K562 (cell line): ENCODE results near the gene KIFC3. TPM values are rescaled to one million over a fixed set of nuclear protein-coding genes. Genes with fewer than 3 reads are reported as not detected.

ENCODE experiments used
- ATAC-seq: fragments of 200-7000 bp; cut with Tn5 transposase; 3 replicates; pipeline ENCODE4 v1.9.1; 2020; ENCODE audit warnings: moderate library complexity
- BruUV-seq: library from RNA; stranded (reverse); fragments of 400-500 nt; replicated peaks from 2 replicates; lab custom pipeline; 2021; lab: Mats Ljungman, UMichigan
- CTCF ChIA-PET: fragments of 300-600 bp; formaldehyde crosslinking; extraction: SDS; loops from one replicate; lab custom pipeline; 2021; ENCODE audit warnings: low intra/inter-chr PET ratio; lab: Yijun Ruan, JAX
- POLR2A ChIA-PET: fragments of 300-600, 350-650 bp; sonication (Branson Sonifier 250); formaldehyde crosslinking; extraction: SDS; loops from one replicate; lab custom pipeline; 2021; ENCODE audit warnings: antibody characterized with exemption, inconsistent platforms; lab: Yijun Ruan, JAX
- DNase-seq, 4 experiments: peaks; one replicate each; pipeline versions ENCODE4 v3.0.0 to v3.0.0-alpha.2; 2011 to 2018; ENCODE audit warnings: low spot score in 3 of 4, mixed read lengths in 3 of 4; ENCODE audit errors: extremely low read depth in 1 of 4
- FAIRE-seq: peaks from 2 replicates; lab custom pipeline; 2011; peaks lifted over from hg19 to GRCh38; lab: Jason Lieb, UNC
- H2AFZ ChIP-seq: 2 replicates; pipeline ENCODE4 v1.6.0; 2011; ENCODE audit warnings: low read depth, low read length, control low read depth, inconsistent platforms
- H3K27ac ChIP-seq: fragments of 200-600 bp; 3 replicates; pipeline ENCODE4 v1.8.0; 2011; ENCODE audit warnings: low read depth, mild to moderate bottlenecking, control low read depth, inconsistent platforms, low read length, moderate library complexity, mixed read lengths; ENCODE audit errors: extremely low read depth
- H3K27me3 ChIP-seq, 2 experiments: fragments of 300-600 bp in 1 of 2; 2 replicates in 1 of 2; 3 replicates in 1 of 2; pipeline versions ENCODE4 v1.6.0 to v1.8.0; 2011; ENCODE audit warnings: inconsistent platforms in 2 of 2, low read length in 2 of 2, mild to moderate bottlenecking in 1 of 2, mixed read lengths in 1 of 2, moderate library complexity in 1 of 2; ENCODE audit not compliant: control insufficient read depth in 2 of 2, insufficient read depth in 2 of 2
- H3K36me3 ChIP-seq: fragments of 300-600 bp; 3 replicates; pipeline ENCODE4 v1.8.0; 2011; ENCODE audit warnings: mild to moderate bottlenecking, low read length, inconsistent platforms; ENCODE audit not compliant: control insufficient read depth, insufficient read depth
- H3K4me1 ChIP-seq, 2 experiments: fragments of 200-600 bp in 1 of 2; replicated peaks in 1 of 2; 2 replicates in 1 of 2; 3 replicates in 1 of 2; pipeline versions ENCODE4 v1.5.1 to v1.8.0; 2011; ENCODE audit warnings: inconsistent platforms in 2 of 2, low read length in 2 of 2, mild to moderate bottlenecking in 1 of 2, mixed read lengths in 1 of 2, moderate library complexity in 1 of 2; ENCODE audit not compliant: control insufficient read depth in 2 of 2, insufficient read depth in 2 of 2
- H3K4me2 ChIP-seq: 2 replicates; pipeline ENCODE4 v1.6.1; 2011; ENCODE audit warnings: low read length, control low read depth, inconsistent platforms, mixed read lengths; ENCODE audit not compliant: insufficient read depth
- H3K4me3 ChIP-seq: fragments of 200-600 bp; sonication (generic), shearing (Covaris generic); 2 replicates; pipeline ENCODE4 v1.5.1; 2016; ENCODE audit warnings: control low read depth, inconsistent platforms
- H3K79me2 ChIP-seq: fragments of 200-600 bp; 3 replicates; pipeline ENCODE4 v1.8.0; 2011; ENCODE audit warnings: low read length, inconsistent platforms; ENCODE audit not compliant: control insufficient read depth, insufficient read depth
- H3K9ac ChIP-seq, 2 experiments: 2 replicates each; pipeline versions ENCODE4 v1.6.0 to v1.6.1; 2011; ENCODE audit warnings: low read depth in 2 of 2, low read length in 2 of 2, control low read depth in 1 of 2, inconsistent platforms in 1 of 2, mild to moderate bottlenecking in 1 of 2, mixed read lengths in 1 of 2; ENCODE audit not compliant: insufficient read depth in 1 of 2
- H3K9me1 ChIP-seq: one replicate; pipeline ENCODE4 v1.6.0; 2011; ENCODE audit warnings: inconsistent platforms, mild to moderate bottlenecking, low read length, moderate library complexity; ENCODE audit not compliant: control insufficient read depth, insufficient read depth
- H3K9me3 ChIP-seq: replicated peaks from 2 replicates; pipeline ENCODE4 v1.5.1; 2011; ENCODE audit warnings: low read depth, low read length, inconsistent platforms; ENCODE audit not compliant: control insufficient read depth, insufficient read depth
- H4K20me1 ChIP-seq: replicated peaks from 2 replicates; pipeline ENCODE4 v1.6.1; 2011; ENCODE audit warnings: low read length, inconsistent platforms, mixed read lengths; ENCODE audit not compliant: control insufficient read depth, insufficient read depth
- CXXC5 ChIP-seq: fragments of 250-450 bp; sonication (Bioruptor Pico); IDR thresholded peaks from 2 replicates; pipeline ENCODE4 v1.8.0; 2022; ENCODE audit warnings: inconsistent platforms, mild to moderate bottlenecking, moderate library complexity
- FOXA1 ChIP-seq: fragments of 450-650 bp; IDR thresholded peaks from 2 replicates; pipeline ENCODE4 v1.6.1; 2016; ENCODE audit warnings: mild to moderate bottlenecking, borderline replicate concordance
- SETDB1 ChIP-seq: IDR thresholded peaks from one replicate; pipeline ENCODE4 v1.6.1; 2012; ENCODE audit warnings: low read length, control low read depth, inconsistent platforms
- TAF15 ChIP-seq: fragments of 200-400 bp; formaldehyde crosslinking; IDR thresholded peaks from 2 replicates; pipeline ENCODE4 v1.6.1; 2017; ENCODE audit warnings: mild to moderate bottlenecking, low read depth, low read length, moderate library complexity
- ZFP36 ChIP-seq: fragments of 150-350 bp; IDR thresholded peaks from 2 replicates; pipeline ENCODE4 v1.6.1; 2018; ENCODE audit warnings: low read length, low read depth; ENCODE audit not compliant: partially characterized antibody
- WGBS: fragments of 100-300 bp; shearing (Covaris generic); methylation state at CpG from one replicate; pipeline ENCODE4 v1.1.6; 2016; ENCODE audit warnings: low coverage, mixed read lengths; ENCODE audit not compliant: insufficient coverage; ENCODE audit errors: missing lambda C conversion rate; 5-methylcytosine and 5-hydroxymethylcytosine counted together
- in situ Hi-C: fragments of 300-500 bp; cut with MboI; formaldehyde crosslinking; loops from 4 replicates; pipeline ENCODE4 v1.15.0; 2018; ENCODE audit warnings: inconsistent platforms, mixed read lengths
- intact Hi-C: fragments of 100-400 bp; cut with micrococcal nuclease; formaldehyde crosslinking; loops from 2 replicates; pipeline ENCODE4 v1.14.2; 2022
- polyA plus RNA-seq, 8 experiments: library from polyadenylated mRNA; depleted of rRNA in 4 of 8; stranded (reverse) in 5 of 8; unstranded in 3 of 8; fragments of >200 nt; fragmentation: Nextera tagmentation in 2 of 8; fragmentation: Illumina TruSeq in 1 of 8; extraction: Ambion mirVana in 2 of 8; extraction: Trizol in 1 of 8; gene quantifications; 2 replicates each; pipeline versions ENCODE4 v1.2.1 to v1.2.3, GENCODE V29; 2011 to 2014; ENCODE audit warnings: inconsistent platforms in 1 of 8, missing spikeins in 1 of 8
- total RNA-seq, 7 experiments: library from RNA; depleted of rRNA in 6 of 7; stranded (reverse); fragments of >200 nt in 6 of 7; fragmentation: Illumina TruSeq in 2 of 7; extraction: Trizol in 2 of 7; gene quantifications; 2 replicates each; pipeline versions ENCODE4 v1.2.1 to v1.2.3, GENCODE V29; 2011 to 2021; ENCODE audit warnings: low replicate concordance in 1 of 7
- TF ChIP-seq, protein P1 (sequence below): fragments of 450-650 bp; formaldehyde crosslinking; IDR thresholded peaks from 2 replicates; pipeline ENCODE4 v1.4.0; 2022; ENCODE audit warnings: missing genetic modification characterization
- TF ChIP-seq, protein P2 (sequence below), 2 experiments: fragments of 450-650 bp; IDR thresholded peaks; 2 replicates each; pipeline ENCODE4 v1.6.1; 2018; ENCODE audit warnings: mild to moderate bottlenecking in 2 of 2, low read depth in 1 of 2; ENCODE audit not compliant: partially characterized antibody in 2 of 2
- TF ChIP-seq, protein P3 (sequence below): fragments of 450-650 bp; IDR thresholded peaks from 2 replicates; pipeline ENCODE4 v1.6.1; 2016

Gene KIFC3
- total and polyA plus RNA-seq, 9 of the 15 experiments (the other 6 are each of a cell fraction or from before 2014, with no cell fraction given) = 0.23 to 105 (median 26.2) TPM

DNA sequence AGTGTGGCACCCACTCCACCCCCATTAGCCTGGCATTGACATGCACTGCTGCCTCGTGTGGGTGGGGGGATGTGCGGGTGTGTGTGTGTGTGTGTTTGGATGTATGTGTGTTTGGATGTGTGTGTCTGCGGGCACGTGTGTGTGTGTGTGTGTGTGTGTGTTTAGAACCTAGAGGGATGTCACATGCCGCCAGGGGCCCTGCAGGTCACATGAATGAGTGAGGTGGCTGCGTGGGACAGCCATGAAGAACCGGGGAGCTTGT lies 57.7 kb downstream of the KIFC3 start:
- ChIA-PET POLR2A (interaction anchor here (0.6 to 0.7 kb wide), 2 partner anchors 123 to 211 kb away, joined by 3 to 4 read pairs; no protein-coding TSS in a partner anchor), CTCF (no interaction called here)
- 80% methylated on average over 6 of the region's 7 CpGs for WGBS
- Histone ChIP-seq H3K4me2 (no peak overlapping the region), H3K9me1 (no peaks in the 10 kb centered on the region), H3K79me2 (no peaks in the 10 kb centered on the region), H3K9me3 (no peaks in the 10 kb centered on the region), H3K4me1 (peaks cover 10 to 32% of the 10 kb centered on the region in 2 experiments), H3K9ac (peak overlapping the region in 1 of 2 experiments; percentile 47; a peak in 2 of 4 replicates), H2AFZ (no peak overlapping the region), H4K20me1 (no peaks in the 10 kb centered on the region), H3K27me3 (no peaks in the 10 kb centered on the region), H3K4me3 (no peak overlapping the region)
- FAIRE-seq (no peak), DNase-seq (no peak), ATAC-seq (no peak)
- no TSS peak for BruUV-seq
- TF ChIP-seq FOXA1 = no peak
- TF ChIP-seq, protein P1, sequence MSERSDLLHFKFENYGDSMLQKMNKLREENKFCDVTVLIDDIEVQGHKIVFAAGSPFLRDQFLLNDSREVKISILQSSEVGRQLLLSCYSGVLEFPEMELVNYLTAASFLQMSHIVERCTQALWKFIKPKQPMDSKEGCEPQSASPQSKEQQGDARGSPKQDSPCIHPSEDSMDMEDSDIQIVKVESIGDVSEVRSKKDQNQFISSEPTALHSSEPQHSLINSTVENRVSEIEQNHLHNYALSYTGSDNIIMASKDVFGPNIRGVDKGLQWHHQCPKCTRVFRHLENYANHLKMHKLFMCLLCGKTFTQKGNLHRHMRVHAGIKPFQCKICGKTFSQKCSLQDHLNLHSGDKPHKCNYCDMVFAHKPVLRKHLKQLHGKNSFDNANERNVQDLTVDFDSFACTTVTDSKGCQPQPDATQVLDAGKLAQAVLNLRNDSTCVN (CRISPR knock-in tag) = no peak
- TF ChIP-seq, all 486 proteins: peak for 0
- Histone ChIP-seq H3K27ac (no peak overlapping the region), H3K36me3 (peaks cover 30% of the 10 kb centered on the region; the same call in 2 of the 3 replicates)
- in situ Hi-C loops = no loop called here
- intact Hi-C loops = no loop called here

DNA sequence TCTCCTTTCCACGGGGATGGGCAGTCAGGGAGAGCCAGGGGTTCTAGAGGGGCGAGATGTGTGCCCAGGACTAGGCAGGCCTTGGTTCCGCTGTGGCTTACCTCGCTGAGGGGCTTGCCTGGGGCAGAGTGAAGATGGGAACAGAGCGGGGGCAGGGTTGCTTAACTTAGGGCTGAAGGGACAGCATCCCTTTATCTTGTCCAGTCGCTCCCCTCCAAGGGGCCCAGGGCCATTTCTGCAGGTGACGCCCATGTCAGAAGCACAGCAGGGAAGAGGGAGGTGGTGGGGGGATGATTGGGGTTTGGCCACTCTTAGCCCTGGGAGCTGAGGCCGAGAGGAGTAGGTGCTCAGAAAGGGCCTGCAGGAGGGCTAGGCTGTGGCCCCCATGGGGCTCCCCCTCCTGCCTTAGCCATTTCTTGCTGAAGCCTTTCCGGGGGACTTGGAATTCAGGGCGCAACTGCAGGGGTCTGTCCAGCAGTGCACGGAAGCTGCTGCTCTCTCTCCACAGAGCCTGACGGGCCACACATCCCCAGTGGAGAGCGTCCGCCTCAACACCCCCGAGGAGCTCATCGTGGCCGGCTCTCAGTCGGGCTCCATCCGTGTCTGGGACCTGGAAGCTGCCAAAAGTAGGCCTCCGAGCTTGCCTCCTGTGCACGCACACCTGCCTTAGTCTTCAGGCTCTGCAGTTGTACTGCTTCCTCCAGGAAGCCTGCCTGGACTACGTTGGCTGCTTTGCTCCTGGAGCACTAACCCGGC lies 58.2 kb downstream of the KIFC3 start:
- H3K79me2 ChIP-seq = no peaks in the 10 kb centered on the region
- peaks cover 10 to 32% of the 10 kb centered on the region in 2 experiments for H3K4me1 ChIP-seq
- H3K4me3 ChIP-seq = no peak overlapping the region
- no peaks in the 10 kb centered on the region for H3K9me3 ChIP-seq
- CTCF ChIA-PET = no interaction called here
- POLR2A ChIA-PET = interaction anchor here (0.6 kb wide), 1 partner anchor 211 kb away, joined by 4 read pairs; no protein-coding TSS in a partner anchor
- no peak overlapping the region for H3K4me2 ChIP-seq
- FAIRE-seq (peak; percentile 32), DNase-seq (no peak), ATAC-seq (no peak)
- H2AFZ ChIP-seq = no peak overlapping the region
- no peaks in the 10 kb centered on the region for H4K20me1 ChIP-seq
- BruUV-seq = no TSS peak
- 86% methylated on average over 22 of the region's 23 CpGs for WGBS
- H3K27me3 ChIP-seq = no peaks in the 10 kb centered on the region
- intact Hi-C loops (no loop called here), in situ Hi-C loops (no loop called here)
- peaks cover 27% of the 10 kb centered on the region; the same call in 2 of the 3 replicates for H3K36me3 ChIP-seq
- H3K27ac ChIP-seq = no peak overlapping the region
- H3K9me1 ChIP-seq = no peaks in the 10 kb centered on the region
- H3K9ac ChIP-seq = peak overlapping the region in 1 of 2 experiments; percentile 47; a peak in 2 of 4 replicates
- 0 out of 2 replicates have a peak, but pooled peaks have one; percentile 4 for TF ChIP-seq TAF15
- TF ChIP-seq, protein P2, sequence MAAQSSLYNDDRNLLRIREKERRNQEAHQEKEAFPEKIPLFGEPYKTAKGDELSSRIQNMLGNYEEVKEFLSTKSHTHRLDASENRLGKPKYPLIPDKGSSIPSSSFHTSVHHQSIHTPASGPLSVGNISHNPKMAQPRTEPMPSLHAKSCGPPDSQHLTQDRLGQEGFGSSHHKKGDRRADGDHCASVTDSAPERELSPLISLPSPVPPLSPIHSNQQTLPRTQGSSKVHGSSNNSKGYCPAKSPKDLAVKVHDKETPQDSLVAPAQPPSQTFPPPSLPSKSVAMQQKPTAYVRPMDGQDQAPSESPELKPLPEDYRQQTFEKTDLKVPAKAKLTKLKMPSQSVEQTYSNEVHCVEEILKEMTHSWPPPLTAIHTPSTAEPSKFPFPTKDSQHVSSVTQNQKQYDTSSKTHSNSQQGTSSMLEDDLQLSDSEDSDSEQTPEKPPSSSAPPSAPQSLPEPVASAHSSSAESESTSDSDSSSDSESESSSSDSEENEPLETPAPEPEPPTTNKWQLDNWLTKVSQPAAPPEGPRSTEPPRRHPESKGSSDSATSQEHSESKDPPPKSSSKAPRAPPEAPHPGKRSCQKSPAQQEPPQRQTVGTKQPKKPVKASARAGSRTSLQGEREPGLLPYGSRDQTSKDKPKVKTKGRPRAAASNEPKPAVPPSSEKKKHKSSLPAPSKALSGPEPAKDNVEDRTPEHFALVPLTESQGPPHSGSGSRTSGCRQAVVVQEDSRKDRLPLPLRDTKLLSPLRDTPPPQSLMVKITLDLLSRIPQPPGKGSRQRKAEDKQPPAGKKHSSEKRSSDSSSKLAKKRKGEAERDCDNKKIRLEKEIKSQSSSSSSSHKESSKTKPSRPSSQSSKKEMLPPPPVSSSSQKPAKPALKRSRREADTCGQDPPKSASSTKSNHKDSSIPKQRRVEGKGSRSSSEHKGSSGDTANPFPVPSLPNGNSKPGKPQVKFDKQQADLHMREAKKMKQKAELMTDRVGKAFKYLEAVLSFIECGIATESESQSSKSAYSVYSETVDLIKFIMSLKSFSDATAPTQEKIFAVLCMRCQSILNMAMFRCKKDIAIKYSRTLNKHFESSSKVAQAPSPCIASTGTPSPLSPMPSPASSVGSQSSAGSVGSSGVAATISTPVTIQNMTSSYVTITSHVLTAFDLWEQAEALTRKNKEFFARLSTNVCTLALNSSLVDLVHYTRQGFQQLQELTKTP (IDR thresholded peaks at IDR 0.05; ENCODE audit: low read depth in 1 of 2, partially characterized antibody in 2 of 2) = no peak
- TF ChIP-seq CXXC5 (CRISPR knock-in tag) = no peak
- peak; percentile 92 for TF ChIP-seq ZFP36
- TF ChIP-seq, protein P3, sequence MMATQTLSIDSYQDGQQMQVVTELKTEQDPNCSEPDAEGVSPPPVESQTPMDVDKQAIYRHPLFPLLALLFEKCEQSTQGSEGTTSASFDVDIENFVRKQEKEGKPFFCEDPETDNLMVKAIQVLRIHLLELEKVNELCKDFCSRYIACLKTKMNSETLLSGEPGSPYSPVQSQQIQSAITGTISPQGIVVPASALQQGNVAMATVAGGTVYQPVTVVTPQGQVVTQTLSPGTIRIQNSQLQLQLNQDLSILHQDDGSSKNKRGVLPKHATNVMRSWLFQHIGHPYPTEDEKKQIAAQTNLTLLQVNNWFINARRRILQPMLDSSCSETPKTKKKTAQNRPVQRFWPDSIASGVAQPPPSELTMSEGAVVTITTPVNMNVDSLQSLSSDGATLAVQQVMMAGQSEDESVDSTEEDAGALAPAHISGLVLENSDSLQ = no peak
- TF ChIP-seq SETDB1 = no peak
